Activated naive CD8-positive, alpha-beta T cell treated with anti-CD3 and anti-CD28 coated beads, Interleukin-2, amount 50 U/mL, for 16 hours (primary cell): ENCODE results near the gene ZNF277.
"Not testable (repeated sequence)": the region's sequence is repeated elsewhere in the genome, so short reads cannot be mapped to it uniquely, and the experiment has no call there.

Experiments used
- DNase-seq: peaks from one replicate; pipeline ENCODE4 v3.0.0-alpha.2; 2020; ENCODE audit warnings: low read depth, low spot score

The ZNF277 gene

DNA sequence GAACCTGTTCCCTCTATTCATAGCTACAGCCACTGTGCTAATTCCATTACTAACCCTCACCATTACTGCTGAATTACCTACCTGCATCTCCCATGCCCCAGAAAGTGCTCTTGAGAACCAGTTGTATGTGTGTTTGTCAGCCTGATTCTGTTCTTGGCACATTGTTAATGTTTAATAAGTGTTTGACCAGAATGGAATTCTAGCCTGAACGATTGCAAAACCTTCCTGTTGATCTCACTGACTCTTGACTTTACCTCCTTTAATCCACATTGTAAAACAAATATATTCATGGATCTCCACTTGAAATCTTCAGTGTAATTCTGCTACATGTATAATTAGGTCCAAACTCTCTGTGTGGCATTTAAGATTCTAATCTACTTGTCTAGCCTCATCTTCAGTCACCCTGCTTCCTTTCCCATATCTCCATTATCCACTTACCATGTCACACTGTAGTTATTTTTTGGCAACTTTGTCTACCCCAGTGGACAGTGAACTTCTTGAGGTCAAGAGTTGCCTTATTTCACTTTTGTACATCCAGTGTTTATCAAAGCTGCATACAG lies 4.9 kb downstream of the ZNF277 start:
- no peak for DNase-seq

DNA sequence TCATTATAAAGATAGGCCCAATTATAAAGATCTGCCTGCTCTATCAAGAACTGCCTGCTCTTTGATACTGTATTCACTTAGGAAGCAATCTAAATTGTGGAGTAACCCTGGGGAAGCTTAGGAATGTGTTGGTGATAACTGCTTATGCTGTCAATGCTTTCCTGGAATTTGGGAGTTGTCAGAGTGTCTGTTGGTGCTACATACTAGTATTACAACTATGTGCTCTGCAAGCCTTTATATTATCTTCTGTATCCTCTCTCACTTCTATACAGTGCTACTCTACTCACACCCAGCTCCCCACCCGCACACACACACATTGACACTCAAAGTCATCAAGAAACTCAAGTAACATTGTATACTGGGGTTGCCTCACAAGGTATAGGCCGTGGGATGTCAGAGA lies 6.1 kb downstream of the ZNF277 start:
- DNase-seq: no peak

DNA sequence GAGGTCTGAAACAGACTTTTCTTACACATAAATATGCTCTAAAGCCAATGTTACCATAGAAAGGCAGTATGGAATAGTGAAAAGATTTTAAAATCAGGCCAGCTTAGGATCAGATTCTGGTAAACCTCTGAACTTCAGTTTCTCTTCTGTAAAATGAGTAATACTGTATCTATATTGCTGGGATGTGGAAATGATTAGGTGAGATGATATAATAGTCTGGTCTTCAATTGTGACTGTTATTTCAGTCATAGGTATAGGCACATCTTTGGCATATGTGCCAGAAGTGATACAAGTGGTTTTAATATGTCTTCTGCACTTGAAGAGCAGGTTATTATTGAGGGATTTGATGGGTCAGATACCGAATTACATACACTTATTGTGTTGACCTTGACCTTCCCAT lies 7.2 kb downstream of the ZNF277 start:
- DNase-seq: no peak

DNA sequence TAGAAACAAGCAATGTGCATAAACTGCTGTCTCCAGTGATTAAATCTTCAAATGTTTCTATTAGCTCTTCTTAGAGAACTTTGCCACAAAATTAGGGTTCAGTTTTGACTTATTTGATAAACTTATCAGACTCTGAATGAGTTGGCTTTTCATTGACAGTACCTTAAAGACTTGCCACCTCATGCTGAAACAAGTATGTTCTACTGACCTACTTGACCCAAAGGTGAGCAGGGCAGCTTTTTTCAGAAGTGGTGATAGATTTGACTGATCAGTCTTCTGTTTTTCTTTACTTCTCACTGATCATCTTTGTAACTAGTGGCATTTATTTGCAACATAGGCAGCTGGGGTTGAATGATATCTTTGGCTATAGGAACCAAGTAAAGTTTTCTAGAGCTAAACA lies 7.8 kb downstream of the ZNF277 start:
- no peak for DNase-seq

DNA sequence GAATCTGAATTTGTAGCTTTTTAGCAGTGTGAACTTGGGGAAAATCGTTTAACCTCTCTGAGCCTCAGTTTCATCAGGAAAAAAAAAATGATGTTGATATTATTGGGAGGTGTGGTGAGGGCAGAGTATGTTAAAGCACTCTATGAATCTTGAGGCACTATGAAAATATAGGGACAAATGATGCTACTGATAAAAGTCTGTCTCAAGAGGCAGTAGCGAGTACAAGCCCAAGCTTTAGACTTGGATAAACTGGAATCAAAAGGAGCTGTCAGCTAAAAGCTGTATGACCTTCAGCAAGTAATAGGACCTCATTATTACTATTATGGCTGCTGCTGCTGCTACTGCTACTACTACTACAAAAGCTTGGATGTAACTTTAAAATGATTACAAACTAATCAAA lies 8.4 kb downstream of the ZNF277 start:
- DNase-seq: no peak

DNA sequence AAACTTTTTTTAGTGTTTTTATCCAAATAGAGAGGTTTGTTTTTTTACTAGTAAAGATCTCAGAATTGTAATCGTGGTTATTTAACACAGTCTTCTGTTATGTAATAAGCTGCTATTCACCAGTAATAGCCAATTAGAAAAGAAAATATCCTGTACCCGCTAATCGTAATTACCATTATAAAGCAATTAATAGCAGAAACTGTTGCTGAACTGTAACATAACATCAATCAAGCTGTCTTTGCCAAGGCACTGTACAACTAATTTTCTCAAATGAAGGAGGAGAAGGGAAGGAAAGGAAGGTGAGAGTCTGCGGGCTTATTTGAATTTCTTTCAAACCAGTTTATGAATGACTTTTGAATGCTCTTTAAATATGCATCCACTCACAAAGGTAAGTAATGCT lies 9.3 kb downstream of the ZNF277 start:
- DNase-seq: no peak

DNA sequence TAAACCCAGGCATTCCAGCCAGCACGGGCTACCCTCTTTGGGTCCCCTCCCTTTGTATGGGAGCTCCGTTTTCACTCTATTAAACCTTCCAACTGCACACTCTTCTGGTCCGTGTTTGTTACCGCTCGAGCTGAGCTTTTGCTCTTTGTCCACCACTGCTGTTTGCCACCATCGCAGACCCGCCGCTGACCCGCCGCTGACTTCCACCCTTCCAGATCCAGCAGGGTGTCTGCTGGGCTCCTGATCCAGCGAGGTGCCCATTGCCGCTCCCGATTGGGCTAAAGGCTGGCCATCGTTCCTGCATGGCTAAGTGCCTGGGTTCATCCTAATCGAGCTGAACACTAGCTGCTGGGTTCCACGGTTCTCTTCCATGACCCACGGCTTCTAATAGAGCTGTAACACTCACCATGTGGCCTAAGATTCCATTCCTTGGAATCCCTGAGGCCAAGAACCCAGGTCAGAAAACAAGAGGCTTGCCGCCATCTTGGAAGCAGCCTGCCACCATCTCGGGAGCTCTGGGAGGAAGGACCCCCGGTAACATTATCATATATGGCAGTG lies 14.5 kb downstream of the ZNF277 start:
- no peak for DNase-seq

DNA sequence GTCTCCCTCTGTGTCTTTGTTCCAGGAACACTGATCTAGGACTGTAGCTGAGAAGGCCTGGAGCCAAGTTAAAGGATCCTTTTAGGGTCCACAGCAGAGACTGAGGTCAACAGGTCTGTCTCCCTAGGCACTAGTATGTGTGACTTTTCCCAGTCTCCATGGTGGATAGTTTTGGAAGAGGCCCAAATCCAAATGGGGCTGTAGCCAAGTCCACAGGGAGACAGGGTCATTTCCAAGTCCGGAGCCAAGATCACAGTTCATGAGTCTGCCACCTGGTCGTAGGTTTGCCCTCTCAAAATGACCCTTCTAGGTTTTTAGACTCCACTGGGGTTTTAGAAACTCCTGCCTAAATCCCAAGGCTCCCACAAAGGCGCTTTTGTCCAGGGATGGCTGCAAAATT lies 16.8 kb downstream of the ZNF277 start:
- DNase-seq: no peak

DNA sequence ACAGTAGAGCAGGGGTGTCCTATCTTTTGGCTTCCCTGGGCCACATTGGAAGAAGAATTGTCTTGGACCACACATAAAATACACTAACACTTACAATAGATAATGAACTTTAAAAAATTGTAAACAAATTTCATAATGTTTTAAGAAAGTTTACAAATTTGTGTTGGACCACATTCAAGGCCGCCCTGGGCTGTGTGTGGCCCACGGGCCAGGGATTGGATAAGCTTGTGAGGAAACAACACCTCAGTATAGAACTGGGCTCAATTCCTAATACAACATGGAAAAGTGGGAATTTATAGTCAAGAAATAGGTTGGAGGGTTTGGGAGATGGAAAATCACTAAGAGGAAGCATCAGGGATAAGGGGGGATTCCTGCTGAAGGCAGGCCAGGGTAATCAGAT lies 17.7 kb downstream of the ZNF277 start:
- no peak for DNase-seq

DNA sequence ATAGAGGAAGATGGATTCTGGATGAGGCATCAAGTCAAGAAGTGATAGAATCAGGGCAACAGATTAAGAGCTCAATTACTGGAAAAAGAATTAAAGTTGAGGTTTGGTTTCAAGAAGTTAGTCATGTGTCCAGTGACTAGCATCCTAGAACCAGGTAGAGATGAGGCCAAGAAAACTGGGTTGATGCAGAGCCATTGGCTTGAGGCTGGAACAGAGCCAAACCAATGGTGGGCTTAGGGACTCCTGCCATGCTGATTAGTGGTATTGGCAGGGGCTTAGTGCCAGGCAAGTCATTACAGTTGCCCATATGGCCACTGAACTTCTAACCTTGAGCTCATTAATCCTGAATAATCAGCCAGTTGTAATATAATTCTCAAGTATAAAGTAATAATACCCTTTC lies 18.5 kb downstream of the ZNF277 start:
- DNase-seq: no peak

DNA sequence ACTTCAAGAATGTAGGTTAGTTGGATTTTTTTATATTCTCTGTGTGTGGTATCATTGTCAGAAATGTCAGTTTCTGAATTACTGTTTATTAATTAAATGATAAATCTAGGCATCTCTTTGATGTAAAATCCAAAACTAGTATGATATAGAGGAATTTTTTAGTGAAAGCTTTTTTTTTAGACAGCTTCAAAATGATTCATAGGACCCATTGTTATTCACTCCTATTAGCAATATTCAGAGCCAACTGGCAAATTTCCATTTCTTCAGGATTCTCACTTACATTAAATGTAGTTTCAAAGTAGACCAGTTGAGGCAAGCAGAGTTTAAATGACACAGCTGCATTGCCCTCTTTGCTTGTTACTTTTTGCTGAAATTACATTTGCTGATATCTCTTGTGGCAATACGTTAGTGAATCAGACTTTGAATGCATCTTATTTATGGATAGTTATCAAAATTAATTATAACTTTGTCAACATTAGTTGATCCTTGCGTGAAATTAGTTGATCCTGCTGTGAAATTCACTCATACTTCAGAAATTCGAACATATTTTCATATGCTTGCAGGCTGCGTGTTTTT lies 20.3 kb downstream of the ZNF277 start:
- DNase-seq: no peak

DNA sequence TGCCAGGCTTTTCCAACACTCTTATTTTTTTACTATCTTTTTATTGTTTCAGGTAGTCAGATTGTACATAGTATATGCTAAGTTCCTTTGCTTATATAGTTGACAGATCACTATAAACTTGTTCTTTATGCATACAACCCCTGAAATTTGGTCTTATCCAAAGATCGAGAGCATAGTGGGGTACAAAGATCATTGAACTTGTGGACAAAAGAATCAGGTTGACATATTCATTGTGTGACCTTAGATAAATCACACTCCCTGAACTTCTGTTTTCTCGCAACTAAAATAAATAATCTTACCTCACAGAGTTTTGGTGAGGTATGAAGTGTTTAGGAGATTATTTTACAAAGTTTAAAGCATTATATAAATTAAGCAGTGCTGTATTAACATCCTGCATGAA lies 22.1 kb downstream of the ZNF277 start:
- no peak for DNase-seq

DNA sequence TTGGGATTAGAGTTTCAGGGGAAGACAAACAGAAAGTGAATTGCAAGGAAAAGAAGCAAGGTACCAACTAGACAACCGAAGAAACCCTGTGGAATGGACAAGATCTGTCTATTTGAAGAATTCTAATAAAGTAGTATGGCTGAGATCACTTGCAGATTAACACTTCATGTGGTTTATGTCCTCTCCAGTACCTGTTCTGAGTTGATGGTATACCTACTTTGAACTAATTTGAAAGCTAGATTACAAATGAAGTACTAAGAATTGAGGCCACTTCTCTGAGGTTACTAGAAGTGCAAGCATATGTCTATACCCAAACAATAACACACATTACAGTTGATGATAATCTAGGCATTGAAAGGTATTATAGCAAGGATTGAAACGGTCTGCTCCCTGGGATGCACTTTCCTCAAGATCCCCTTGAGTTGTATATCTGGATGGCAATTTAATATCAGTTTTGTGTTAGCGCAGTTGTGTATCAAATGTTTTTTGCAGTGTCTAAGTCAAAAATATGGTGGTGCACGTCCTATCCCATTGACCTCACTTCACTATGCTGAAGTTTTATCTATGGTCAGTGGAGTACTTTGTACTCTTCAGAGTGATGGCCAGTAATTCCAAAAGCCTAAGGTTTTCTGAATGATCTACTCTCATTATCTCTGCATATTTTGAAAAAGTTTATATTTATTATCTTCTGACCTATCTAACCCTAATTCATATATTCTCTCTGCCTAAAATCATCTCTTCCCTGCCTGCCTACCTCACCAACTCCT lies 25.9 kb downstream of the ZNF277 start:
- no peak for DNase-seq

DNA sequence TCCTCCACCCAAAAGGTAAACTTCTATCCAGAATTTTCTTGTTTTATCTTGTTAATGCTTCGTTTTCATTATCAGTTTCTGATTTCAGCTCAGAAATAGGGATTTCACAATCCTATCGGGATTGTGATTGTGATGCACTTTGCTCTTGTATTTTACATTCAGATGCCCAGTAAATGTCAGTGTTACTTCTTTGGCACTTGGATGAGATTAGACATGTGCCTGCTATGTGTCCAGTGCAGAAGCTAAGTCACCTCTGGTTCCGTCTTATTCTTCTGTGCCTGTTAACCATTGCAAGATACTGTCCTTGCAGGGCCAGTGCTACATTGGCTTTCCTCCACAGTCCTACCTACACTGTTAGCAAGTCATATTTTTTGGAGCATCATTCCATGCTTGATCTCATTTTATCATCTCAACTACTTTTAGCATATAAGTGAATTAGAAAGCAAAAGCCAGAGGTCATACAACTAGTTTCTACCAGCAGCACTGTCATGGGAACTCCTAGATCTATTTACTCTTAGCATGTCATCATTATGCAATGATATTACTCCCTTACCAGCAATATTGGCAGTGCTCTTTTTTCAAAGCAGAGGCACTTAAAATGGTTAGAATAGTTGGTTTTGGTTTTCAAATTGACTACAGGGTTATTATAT lies 26.7 kb downstream of the ZNF277 start:
- no peak for DNase-seq

DNA sequence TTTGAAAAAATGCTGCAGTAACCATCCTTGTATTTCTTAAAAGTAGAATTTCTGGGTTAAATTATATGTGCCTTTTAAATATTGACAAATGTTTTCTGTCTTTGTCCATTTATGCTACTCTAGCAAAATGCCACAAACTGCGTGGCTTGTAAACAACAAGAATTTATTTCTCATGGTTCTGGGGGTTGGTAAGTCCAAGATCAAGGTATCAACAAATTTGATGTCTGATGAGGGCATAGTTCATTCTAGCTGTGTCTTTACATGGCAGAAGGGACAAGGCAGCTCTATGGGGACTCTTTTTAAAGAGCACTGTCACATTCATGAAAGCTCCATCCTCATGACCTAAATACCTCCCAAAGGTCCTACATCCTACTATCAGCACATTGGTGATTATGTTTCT lies 27.7 kb downstream of the ZNF277 start:
- no peak for DNase-seq

DNA sequence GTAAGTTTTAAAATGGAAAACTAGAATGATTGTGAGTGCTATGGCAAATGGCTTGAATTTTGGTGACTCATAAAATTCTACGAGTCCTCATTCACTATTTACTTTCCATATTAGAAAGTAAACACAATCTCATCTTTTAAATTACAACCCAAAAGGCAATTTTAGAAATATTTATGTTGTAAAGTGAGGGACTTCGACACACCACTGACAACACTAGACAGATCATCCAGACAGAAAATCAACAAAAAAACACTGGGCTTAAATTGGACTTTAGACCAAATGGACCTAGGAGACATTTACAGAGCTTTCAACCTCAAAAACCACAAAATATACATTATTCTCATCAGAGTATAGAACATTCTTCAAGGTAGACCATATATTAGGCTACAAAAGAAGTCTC lies 30.1 kb downstream of the ZNF277 start:
- no peak for DNase-seq

DNA sequence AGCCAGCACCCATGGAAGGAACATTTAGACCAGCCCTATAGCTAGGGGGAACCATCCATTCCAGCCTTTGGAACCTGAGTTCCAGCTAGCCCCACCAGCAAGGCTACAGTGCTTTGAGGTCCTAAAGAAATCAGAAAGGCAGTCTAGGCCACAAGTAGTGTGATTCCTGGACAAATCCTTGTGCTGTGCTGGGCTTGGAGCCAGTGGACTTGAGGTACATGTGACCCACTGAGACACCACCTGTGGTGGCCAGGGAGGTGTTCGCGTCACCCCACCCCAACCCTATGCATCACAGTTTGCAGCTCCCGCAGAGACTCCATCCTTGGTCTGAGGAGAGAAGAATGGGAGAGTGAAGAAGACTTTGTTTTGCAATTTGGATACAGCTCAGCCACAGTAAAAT lies 31.8 kb downstream of the ZNF277 start:
- DNase-seq: no peak

DNA sequence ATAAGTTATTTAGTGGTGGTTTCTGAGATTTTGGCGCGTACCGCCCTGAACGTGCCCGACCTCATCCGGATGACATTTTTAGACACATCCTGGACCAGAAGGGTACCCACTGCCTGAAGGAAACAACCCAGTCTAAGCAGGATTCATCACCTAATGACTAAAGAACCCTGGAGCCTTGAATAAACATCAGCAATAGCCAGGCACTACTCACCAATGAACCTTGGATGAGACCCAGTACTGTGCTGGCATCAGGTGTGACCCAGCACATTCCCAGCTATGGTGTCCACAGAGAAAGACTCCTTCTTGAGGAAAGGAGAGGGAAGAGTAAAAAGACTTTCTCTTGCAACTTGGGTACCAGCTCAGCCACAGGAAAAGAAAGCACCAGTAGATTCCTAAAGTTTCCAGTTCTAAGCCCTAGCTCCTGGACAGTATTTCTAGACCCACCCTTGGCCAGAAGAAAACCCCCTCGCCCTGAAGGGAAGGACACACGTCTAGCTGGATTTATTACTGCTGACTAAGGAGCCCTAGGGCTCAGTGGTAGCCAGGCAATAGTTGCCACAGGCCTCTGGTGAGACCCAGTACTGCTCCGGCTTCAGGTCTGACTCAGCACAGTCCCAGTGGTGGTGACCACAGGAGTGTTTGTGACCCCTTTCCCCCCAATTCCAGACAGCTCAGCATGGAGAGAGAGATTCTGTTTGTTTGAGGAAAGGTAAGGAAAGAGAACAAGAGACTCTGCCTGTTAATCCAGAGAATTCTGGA lies 32.5 kb downstream of the ZNF277 start:
- DNase-seq: no peak

DNA sequence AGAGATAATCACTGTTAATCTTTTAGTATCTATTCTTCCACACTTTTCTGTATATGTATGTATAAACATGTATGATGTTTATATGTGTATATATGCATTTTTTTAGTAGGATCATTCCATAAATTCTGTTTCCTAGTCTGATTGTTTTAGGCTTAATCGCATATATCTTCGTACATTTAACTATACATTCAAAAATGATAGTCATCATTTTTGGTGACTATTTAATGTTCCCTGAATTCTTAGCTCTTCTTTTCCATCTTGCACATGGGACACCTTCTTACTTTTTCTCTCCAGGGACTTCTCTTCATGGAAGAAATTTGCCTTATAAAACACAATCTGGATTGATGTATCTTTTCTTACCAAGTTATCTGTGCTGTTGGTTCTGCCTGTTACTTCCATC lies 42.1 kb downstream of the ZNF277 start:
- DNase-seq: no peak

DNA sequence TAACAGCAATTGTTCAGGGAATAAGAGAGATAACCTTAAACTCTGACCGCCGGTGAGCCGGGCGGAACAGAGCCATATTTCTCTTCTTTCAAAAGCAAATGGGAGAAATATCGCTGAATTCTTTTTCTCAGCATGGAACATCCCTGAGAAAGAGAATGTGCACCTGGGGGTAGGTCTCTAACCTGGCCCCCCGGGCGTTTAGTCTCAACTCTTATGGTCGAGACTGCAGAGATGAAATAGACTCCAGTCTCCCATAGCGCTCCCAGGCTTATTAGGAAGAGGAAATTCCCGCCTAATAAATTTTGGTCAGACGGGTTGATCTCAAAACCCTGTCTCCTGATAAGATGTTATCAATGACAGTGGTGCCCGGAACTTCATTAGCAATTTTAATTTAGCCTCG lies 43.5 kb downstream of the ZNF277 start:
- DNase-seq: not testable (repeated sequence)

DNA sequence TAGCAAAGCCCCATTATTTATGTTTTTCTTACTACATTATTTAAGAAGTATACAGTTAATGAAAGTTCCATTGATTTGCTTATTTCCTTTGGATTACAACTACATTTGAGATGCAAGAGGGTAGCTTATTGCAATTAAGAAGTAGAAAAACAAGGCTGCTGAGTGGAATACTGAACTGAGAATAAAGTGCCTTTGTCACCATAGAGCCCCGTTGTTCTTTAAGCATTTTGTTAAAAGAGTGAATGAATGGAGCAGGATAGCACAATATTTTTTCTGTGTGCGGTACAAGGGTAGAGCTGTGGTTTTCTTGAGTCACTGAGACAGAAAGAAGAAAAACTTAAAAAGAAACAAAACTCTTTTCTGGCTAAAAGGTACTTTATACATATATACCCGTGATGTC lies 45.6 kb downstream of the ZNF277 start:
- DNase-seq: no peak

DNA sequence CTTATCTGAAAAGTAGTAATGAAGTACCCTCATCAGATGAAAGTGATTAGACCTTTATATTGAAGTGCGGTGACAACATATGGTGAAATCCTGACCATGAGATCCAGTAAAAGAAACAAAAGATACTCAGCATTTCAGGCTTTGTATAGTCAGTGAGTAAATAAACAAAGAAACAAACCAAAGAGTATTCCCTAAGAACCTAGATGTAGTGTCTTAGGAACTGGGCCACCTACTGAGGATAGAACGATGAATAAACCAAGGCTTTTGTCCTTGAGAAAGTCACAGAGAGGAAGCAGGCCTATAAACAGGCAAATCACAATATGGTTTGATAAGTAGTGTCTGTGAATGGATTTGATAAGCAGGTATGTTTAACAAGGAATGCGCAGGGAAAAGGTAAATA lies 46.2 kb downstream of the ZNF277 start:
- no peak for DNase-seq
